A375 (cell line): ENCODE measurements around the gene SYCE1. TPM values are rescaled to one million over a fixed set of nuclear protein-coding genes. Genes with fewer than 3 reads are reported as not detected.

Experiments used
- total RNA-seq: library from RNA; depleted of rRNA; stranded (reverse); fragments of >200 nt; shearing (Covaris generic); gene quantifications from 2 replicates; pipeline ENCODE4 v1.2.3, GENCODE V29; 2014; rRNA removed

The SYCE1 gene, protein sequence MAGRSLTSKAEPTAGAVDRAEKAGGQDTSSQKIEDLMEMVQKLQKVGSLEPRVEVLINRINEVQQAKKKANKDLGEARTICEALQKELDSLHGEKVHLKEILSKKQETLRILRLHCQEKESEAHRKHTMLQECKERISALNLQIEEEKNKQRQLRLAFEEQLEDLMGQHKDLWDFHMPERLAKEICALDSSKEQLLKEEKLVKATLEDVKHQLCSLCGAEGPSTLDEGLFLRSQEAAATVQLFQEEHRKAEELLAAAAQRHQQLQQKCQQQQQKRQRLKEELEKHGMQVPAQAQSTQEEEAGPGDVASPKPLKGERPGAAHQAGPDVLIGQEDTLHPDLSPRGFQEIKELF
- total RNA-seq = not detected in 2 replicates

DNA sequence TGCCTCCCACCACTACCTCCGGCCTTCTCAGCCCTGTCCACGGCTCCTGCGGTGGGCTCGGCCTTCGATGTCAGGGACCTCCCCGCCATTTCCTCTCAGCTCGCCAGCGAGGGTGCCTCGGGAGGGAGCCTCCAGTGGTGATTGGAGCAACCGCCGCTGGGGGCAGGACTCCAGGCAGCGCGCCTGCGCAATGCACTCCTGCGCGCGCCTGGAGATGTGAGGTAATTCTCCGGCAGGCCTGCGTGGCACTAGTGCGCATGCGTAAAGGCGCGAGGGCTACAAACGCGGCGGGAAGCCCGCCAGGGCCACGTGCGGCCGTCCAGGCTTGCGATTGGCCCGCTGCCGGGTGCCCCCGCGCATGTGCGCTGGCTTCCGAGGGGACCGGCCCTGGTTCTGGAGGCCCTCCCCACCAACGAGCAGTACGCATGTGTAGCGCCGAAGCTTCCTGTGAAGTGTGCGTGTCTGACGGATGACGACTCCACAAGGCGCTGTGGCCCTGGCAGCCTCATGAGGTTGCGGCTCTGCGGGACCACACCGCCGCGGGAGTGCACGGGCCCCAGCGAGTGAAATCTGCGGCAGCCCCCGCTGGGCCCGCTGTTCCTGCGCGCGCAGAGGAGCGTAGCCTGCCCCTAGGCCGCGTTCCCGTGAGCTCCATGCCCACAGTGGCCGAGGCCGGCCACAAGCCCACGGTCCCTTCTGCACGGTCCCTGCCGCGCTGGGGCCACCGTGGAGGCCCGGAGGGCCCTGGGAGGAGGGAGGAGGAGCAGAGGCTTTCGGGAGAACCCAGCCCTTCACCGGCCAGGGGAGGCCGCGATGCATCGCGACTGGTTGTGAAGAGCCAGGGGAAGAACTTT is at the start of gene SYCE1:
SYCE1 (minus strand) TSS at position 143 of the 854 bp plus-strand sequence; CDS start at position 89, 54 bp downstream.

DNA sequence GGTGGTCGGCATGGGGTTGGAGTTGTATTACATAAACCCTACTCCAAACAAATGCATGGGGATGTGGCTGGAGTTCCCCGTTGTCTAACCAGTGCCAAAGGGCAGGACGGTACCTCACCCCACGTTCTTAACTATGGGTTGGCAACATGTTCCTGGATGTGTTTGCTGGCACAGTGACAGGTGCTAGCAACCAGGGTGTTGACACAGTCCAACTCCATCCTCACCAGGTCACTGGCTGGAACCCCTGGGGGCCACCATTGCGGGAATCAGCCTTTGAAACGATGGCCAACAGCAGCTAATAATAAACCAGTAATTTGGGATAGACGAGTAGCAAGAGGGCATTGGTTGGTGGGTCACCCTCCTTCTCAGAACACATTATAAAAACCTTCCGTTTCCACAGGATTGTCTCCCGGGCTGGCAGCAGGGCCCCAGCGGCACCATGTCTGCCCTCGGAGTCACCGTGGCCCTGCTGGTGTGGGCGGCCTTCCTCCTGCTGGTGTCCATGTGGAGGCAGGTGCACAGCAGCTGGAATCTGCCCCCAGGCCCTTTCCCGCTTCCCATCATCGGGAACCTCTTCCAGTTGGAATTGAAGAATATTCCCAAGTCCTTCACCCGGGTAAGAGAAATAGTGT is 38.3 kb downstream of the SYCE1 start, which contains the start of gene CYP2E1:
CYP2E1 (plus strand) TSS at position 407 of the 632 bp plus-strand sequence; CDS start at position 440, 33 bp downstream.

Other genes starting within 250 kb of the SYCE1 start
- 0.41 TPM in 1 of 2 replicates, not detected in the other for gene CALY, start 228.7 kb downstream of the SYCE1 start, total RNA-seq
- not detected in 2 replicates for gene PRAP1, start 218.2 kb downstream of the SYCE1 start, total RNA-seq
- gene FUOM, start 207.6 kb downstream of the SYCE1 start, total RNA-seq = 56.1 and 56.8 TPM in 2 replicates
- gene ECHS1, start 192.2 kb downstream of the SYCE1 start, total RNA-seq = 81.7 and 94.4 TPM in 2 replicates
- gene PAOX, start 186.3 kb downstream of the SYCE1 start, total RNA-seq = not detected in 2 replicates
- 55.5 and 57.6 TPM in 2 replicates for gene MTG1, start 171.4 kb downstream of the SYCE1 start, total RNA-seq
- gene SPRN, start 141.0 kb downstream of the SYCE1 start, total RNA-seq = not detected in 2 replicates
- gene SCART1, start 111.6 kb downstream of the SYCE1 start, total RNA-seq = 7.5 and 7.9 TPM in 2 replicates
- 4.0 and 6.4 TPM in 2 replicates for gene CYP2E1, start 38.2 kb downstream of the SYCE1 start, total RNA-seq
- gene FRG2B, start 61.2 kb upstream of the SYCE1 start, total RNA-seq = not detected in 2 replicates